HepG2 (cell line): Measurements from ENCODE around the gene CRLF1. TPM values are rescaled to one million over a fixed set of nuclear protein-coding genes. Genes with fewer than 3 reads are reported as not detected.
A peak's percentile ranks its signal among the peaks of the same experiment; 100 is the strongest.

Source experiments
- AGO1 ChIP-seq: fragments of 200-400 bp; formaldehyde crosslinking; IDR thresholded peaks from 2 replicates; pipeline ENCODE4 v1.6.1; 2017; ENCODE audit warnings: mild to moderate bottlenecking, low read depth, low read length, moderate library complexity; ENCODE audit not compliant: poor library complexity, severe bottlenecking
- BRF2 ChIP-seq: sonication (generic); formaldehyde crosslinking; IDR thresholded peaks from 2 replicates; pipeline ENCODE4 v1.8.1; 2022; ENCODE audit warnings: mild to moderate bottlenecking, missing genetic modification reagents
- GATA4 ChIP-seq: sonication (generic); IDR thresholded peaks from 2 replicates; pipeline ENCODE4 v1.6.1; 2016; ENCODE audit warnings: antibody characterized with exemption, low read depth, borderline replicate concordance
- MAFG ChIP-seq: sonication (generic); formaldehyde crosslinking; IDR thresholded peaks from 2 replicates; pipeline ENCODE4 v1.5.1; 2020; ENCODE audit warnings: mild to moderate bottlenecking, missing genetic modification reagents
- MIXL1 ChIP-seq: IDR thresholded peaks from 2 replicates; pipeline ENCODE4 v1.6.1; 2016
- PAX8 ChIP-seq: sonication (generic); formaldehyde crosslinking; IDR thresholded peaks from 2 replicates; pipeline ENCODE4 v1.8.0; 2022; ENCODE audit warnings: mild to moderate bottlenecking, missing genetic modification reagents, borderline replicate concordance
- PHF21A ChIP-seq: sonication (generic); formaldehyde crosslinking; IDR thresholded peaks from 2 replicates; pipeline ENCODE4 v1.5.0; 2020; ENCODE audit warnings: mild to moderate bottlenecking, missing genetic modification reagents
- PRDM4 ChIP-seq: sonication (generic); formaldehyde crosslinking; IDR thresholded peaks from 2 replicates; pipeline ENCODE4 v1.9.0; 2021; ENCODE audit warnings: missing genetic modification reagents, borderline replicate concordance
- SNAI1 ChIP-seq: sonication (generic); formaldehyde crosslinking; IDR thresholded peaks from 2 replicates; pipeline ENCODE4 v1.5.0; 2020; ENCODE audit warnings: mild to moderate bottlenecking, missing genetic modification reagents, borderline replicate concordance
- WIZ ChIP-seq: sonication (generic); formaldehyde crosslinking; IDR thresholded peaks from 2 replicates; pipeline ENCODE4 v1.5.1; 2020; ENCODE audit warnings: mild to moderate bottlenecking, missing genetic modification reagents
- ZNF180 ChIP-seq: sonication (generic); formaldehyde crosslinking; IDR thresholded peaks from 2 replicates; pipeline ENCODE4 v1.4.0; 2020; ENCODE audit warnings: low read depth, missing genetic modification reagents, borderline replicate concordance
- ZNF253 ChIP-seq: sonication (generic); formaldehyde crosslinking; IDR thresholded peaks from 2 replicates; pipeline ENCODE4 v1.8.0; 2022; ENCODE audit warnings: mild to moderate bottlenecking, missing genetic modification reagents, borderline replicate concordance
- ZNF260 ChIP-seq: sonication (generic); formaldehyde crosslinking; IDR thresholded peaks from 2 replicates; pipeline ENCODE4 v1.4.0; 2020; ENCODE audit warnings: missing genetic modification reagents, low read depth, mild to moderate bottlenecking, borderline replicate concordance
- ZNF329 ChIP-seq: sonication (generic); formaldehyde crosslinking; IDR thresholded peaks from 2 replicates; pipeline ENCODE4 v1.9.0; 2021; ENCODE audit warnings: low read depth, mild to moderate bottlenecking, missing genetic modification reagents
- ZNF333 ChIP-seq: sonication (generic); formaldehyde crosslinking; IDR thresholded peaks from 2 replicates; pipeline ENCODE4 v1.4.0; 2020; ENCODE audit warnings: mild to moderate bottlenecking, missing genetic modification reagents, borderline replicate concordance
- ZNF451 ChIP-seq: sonication (generic); formaldehyde crosslinking; IDR thresholded peaks from 2 replicates; pipeline ENCODE4 v1.5.0; 2020; ENCODE audit warnings: mild to moderate bottlenecking, missing genetic modification reagents
- ZNF484 ChIP-seq: sonication (generic); formaldehyde crosslinking; IDR thresholded peaks from 2 replicates; pipeline ENCODE4 v1.5.1; 2020; ENCODE audit warnings: mild to moderate bottlenecking, low read depth, missing genetic modification reagents, borderline replicate concordance
- ZNF564 ChIP-seq: sonication (generic); formaldehyde crosslinking; IDR thresholded peaks from 2 replicates; pipeline ENCODE4 v1.8.1; 2023; ENCODE audit warnings: mild to moderate bottlenecking, missing genetic modification reagents
- ZNF597 ChIP-seq: sonication (generic); formaldehyde crosslinking; IDR thresholded peaks from 2 replicates; pipeline ENCODE4 v1.5.0; 2020; ENCODE audit warnings: missing genetic modification reagents
- ZNF678 ChIP-seq: sonication (generic); formaldehyde crosslinking; IDR thresholded peaks from 2 replicates; pipeline ENCODE4 v1.4.0; 2020; ENCODE audit warnings: mild to moderate bottlenecking, missing genetic modification reagents
- polyA plus RNA-seq, 8 experiments: library from polyadenylated mRNA; depleted of rRNA in 3 of 8; stranded (reverse) in 7 of 8; unstranded in 1 of 8; fragments of >200 nt; fragmentation: Illumina TruSeq in 4 of 8; extraction: Trizol in 4 of 8; gene quantifications; 2 replicates each; pipeline versions ENCODE4 v1.2.1 to v1.2.3, GENCODE V29; 2011 to 2016; ENCODE audit warnings: low read depth in 4 of 8, missing spikeins in 1 of 8, mixed read lengths in 1 of 8; ENCODE audit not compliant: insufficient read depth in 1 of 8
- total RNA-seq, 5 experiments: library from RNA; depleted of rRNA; stranded (reverse); fragments of >200 nt; fragmentation: Illumina TruSeq; extraction: Trizol; gene quantifications; 2 replicates each; pipeline ENCODE4 v1.2.3, GENCODE V29; 2016; ENCODE audit warnings: low read depth in 1 of 5
- TF ChIP-seq, protein P1 (sequence below): sonication (generic); formaldehyde crosslinking; IDR thresholded peaks from 2 replicates; pipeline ENCODE4 v1.5.0; 2020; ENCODE audit warnings: mild to moderate bottlenecking, low read depth, missing genetic modification reagents, borderline replicate concordance
- TF ChIP-seq, protein P2 (sequence below): sonication (generic); formaldehyde crosslinking; IDR thresholded peaks from 2 replicates; pipeline ENCODE4 v1.5.1; 2020; ENCODE audit warnings: missing genetic modification reagents, mild to moderate bottlenecking, borderline replicate concordance

The CRLF1 gene
- total and polyA plus RNA-seq, 2 of the 13 experiments (the other 11 are each of a cell fraction or from before 2014, with no cell fraction given): 217 to 296 TPM

DNA sequence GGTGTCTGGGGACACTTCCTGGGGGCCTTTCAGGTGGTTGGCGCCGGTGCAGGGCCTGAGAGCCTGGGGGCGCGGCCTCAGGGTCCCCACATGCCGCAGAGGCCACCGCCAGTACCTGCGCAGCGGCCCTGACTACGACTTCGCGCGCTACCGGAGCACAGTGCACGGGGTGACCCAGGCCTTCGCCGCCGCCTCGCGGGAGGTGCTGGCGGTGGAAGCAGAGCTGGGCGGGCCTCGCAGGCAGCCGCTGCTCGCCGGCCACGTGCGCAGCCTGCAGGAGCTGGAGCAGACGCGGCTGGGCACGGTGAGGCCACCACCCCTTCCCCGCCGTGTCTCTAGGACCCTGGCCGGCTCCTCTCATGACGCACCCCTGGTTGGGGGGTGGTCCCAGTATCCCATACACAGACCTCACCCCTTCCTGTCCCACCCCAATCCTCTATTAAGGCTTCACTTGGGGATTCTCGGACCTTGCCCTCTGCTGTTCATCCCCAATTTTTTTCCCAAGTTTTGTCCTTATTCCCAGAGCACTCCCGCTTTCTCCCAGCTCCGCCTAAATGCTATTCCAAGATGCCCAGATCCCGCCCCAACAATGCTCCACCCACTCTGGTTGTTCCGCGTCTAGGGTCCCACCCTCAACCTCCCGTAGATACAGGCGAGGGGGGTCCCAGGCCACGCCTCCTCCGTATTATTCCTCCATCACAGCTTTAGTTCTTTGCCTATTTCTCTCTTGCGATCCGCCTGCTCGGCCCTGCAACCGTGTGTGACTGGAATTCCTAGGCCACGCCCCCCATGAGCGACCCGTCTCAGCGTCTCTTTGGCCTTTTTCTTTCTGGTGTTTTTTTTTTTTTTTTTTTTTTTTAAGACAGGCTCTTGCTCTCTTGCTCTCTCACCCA, 17.0 kb downstream of the CRLF1 start (continued):
- TF ChIP-seq PRDM4: no peak
- peak; percentile 53; the same call in 1 of the 2 replicates for TF ChIP-seq WIZ
- peak; percentile 99 for TF ChIP-seq ZNF253 (CRISPR knock-in tag)
- 0 out of 2 replicates have a peak, but pooled peaks have one; percentile 18 for TF ChIP-seq MAFG
- peak; percentile 66; the same call in 1 of the 2 replicates for TF ChIP-seq ZNF451
- TF ChIP-seq, protein P1, sequence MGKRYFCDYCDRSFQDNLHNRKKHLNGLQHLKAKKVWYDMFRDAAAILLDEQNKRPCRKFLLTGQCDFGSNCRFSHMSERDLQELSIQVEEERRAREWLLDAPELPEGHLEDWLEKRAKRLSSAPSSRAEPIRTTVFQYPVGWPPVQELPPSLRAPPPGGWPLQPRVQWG: 0 out of 2 replicates have a peak, but pooled peaks have one; percentile 74
- TF ChIP-seq GATA4: no peak
- peak; percentile 69; the same call in 1 of the 2 replicates for TF ChIP-seq ZNF333
- peak; percentile 83 for TF ChIP-seq AGO1
- TF ChIP-seq BRF2: peak; percentile 68
- 0 out of 2 replicates have a peak, but pooled peaks have one; percentile 65 for TF ChIP-seq ZNF484 (CRISPR knock-in tag)
- TF ChIP-seq ZNF180: peak; percentile 88; the same call in 1 of the 2 replicates
- TF ChIP-seq ZNF564: peak; percentile 93
- TF ChIP-seq, protein P2, sequence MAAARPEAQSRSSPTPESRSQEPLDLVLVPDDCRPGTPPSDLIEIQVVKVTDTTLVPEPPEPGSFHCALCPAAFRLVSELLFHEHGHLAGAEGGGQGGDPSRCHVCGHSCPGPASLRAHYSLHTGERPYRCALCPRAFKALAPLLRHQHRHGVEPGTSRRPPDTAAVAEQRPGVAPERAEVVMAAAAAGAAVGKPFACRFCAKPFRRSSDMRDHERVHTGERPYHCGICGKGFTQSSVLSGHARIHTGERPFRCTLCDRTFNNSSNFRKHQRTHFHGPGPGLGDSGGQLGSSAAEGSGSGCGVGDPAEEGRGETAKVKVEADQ (CRISPR knock-in tag): no peak; the same call in 1 of the 2 replicates
- TF ChIP-seq MIXL1 (CRISPR knock-in tag): peak; percentile 54; the same call in 1 of the 2 replicates
- TF ChIP-seq ZNF329 (CRISPR knock-in tag): peak; percentile 84
- peak; percentile 63; the same call in 1 of the 2 replicates for TF ChIP-seq ZNF260 (CRISPR knock-in tag)
- TF ChIP-seq ZNF597: no peak
- peak; percentile 73; the same call in 1 of the 2 replicates for TF ChIP-seq SNAI1 (CRISPR knock-in tag)
- TF ChIP-seq PHF21A (CRISPR knock-in tag): no peak
- peak; percentile 96; the same call in 1 of the 2 replicates for TF ChIP-seq PAX8 (CRISPR knock-in tag)
- TF ChIP-seq ZNF678 (CRISPR knock-in tag): peak; percentile 99
